Measurements from ENCODE around the gene SIGLEC15. TPM values are rescaled to one million over a fixed set of nuclear protein-coding genes. Genes with fewer than 3 reads are reported as not detected.
"Not testable (repeated sequence)": the region's sequence is repeated elsewhere in the genome, so short reads cannot be mapped to it uniquely, and the experiment has no call there.

Gene SIGLEC15
- total RNA-seq, 1 donor from 2014 or later = 31.6 TPM

- H3K27me3 ChIP-seq (ENCODE audit: control insufficient read depth, insufficient read depth, low read length) = no peaks in the 10 kb centered on the region
- H3K4me3 ChIP-seq (ENCODE audit: low read depth, low read length) = no peak overlapping the region
- H3K36me3 ChIP-seq (ENCODE audit: control insufficient read depth, insufficient read depth, low read length) = no peaks in the 10 kb centered on the region
- TF ChIP-seq, protein P1, sequence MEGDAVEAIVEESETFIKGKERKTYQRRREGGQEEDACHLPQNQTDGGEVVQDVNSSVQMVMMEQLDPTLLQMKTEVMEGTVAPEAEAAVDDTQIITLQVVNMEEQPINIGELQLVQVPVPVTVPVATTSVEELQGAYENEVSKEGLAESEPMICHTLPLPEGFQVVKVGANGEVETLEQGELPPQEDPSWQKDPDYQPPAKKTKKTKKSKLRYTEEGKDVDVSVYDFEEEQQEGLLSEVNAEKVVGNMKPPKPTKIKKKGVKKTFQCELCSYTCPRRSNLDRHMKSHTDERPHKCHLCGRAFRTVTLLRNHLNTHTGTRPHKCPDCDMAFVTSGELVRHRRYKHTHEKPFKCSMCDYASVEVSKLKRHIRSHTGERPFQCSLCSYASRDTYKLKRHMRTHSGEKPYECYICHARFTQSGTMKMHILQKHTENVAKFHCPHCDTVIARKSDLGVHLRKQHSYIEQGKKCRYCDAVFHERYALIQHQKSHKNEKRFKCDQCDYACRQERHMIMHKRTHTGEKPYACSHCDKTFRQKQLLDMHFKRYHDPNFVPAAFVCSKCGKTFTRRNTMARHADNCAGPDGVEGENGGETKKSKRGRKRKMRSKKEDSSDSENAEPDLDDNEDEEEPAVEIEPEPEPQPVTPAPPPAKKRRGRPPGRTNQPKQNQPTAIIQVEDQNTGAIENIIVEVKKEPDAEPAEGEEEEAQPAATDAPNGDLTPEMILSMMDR (IDR thresholded peaks at IDR 0.05; ENCODE audit: insufficient read depth, low read length, poor library complexity, severe bottlenecking) = no peak
- no peak for DNase-seq (ENCODE audit: low read depth)
These were observed 19.2 kb upstream of the SIGLEC15 start for GRCh38 chr18:45806226-45806625.

- not testable (repeated sequence) for H3K4me3 ChIP-seq (ENCODE audit: low read depth, low read length); DNase-seq (ENCODE audit: low read depth); H3K27me3 ChIP-seq (ENCODE audit: control insufficient read depth, insufficient read depth, low read length); H3K36me3 ChIP-seq (ENCODE audit: control insufficient read depth, insufficient read depth, low read length)
- TF ChIP-seq, protein P1 (IDR thresholded peaks at IDR 0.05; ENCODE audit: insufficient read depth, low read length, poor library complexity, severe bottlenecking) = peak; percentile 2
These were observed 18.3 kb upstream of the SIGLEC15 start for GRCh38 chr18:45807144-45807543.

DNA sequence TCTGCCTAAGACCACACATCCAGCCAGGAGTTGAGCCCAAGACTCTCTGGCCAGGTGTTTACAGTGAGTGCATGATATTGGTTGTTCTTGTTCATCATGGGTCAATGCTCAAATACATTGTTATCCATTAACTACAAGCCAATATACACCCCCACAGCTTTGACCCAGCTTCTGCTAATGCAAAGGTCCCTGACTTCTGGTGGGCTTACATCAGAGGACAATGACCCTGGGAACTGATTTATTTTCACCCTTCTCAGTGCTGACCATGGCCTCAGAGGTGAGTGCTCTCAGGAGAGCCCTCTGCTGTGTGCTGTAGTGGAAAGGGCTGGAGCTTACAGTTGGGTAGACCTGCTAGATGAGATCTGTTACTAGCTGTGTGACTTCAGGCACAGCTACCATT, 10.7 kb upstream of the SIGLEC15 start:
- H3K36me3 ChIP-seq (ENCODE audit: control insufficient read depth, insufficient read depth, low read length); H3K4me3 ChIP-seq (ENCODE audit: low read depth, low read length); H3K27me3 ChIP-seq (ENCODE audit: control insufficient read depth, insufficient read depth, low read length); DNase-seq (ENCODE audit: low read depth): not testable (repeated sequence)

- no peak for DNase-seq (ENCODE audit: low read depth)
- H3K36me3 ChIP-seq (ENCODE audit: control insufficient read depth, insufficient read depth, low read length) = no peaks in the 10 kb centered on the region
- H3K27me3 ChIP-seq (ENCODE audit: control insufficient read depth, insufficient read depth, low read length) = no peaks in the 10 kb centered on the region
- H3K4me3 ChIP-seq (ENCODE audit: low read depth, low read length) = no peak overlapping the region
- TF ChIP-seq, protein P1 (IDR thresholded peaks at IDR 0.05; ENCODE audit: insufficient read depth, low read length, poor library complexity, severe bottlenecking) = no peak
These were observed 7.9 kb upstream of the SIGLEC15 start for GRCh38 chr18:45817543-45817942.

GRCh38 chr18:45818765-45819164, 6.7 kb upstream of the SIGLEC15 start:
- H3K4me3 ChIP-seq (ENCODE audit: low read depth, low read length); DNase-seq (ENCODE audit: low read depth); H3K36me3 ChIP-seq (ENCODE audit: control insufficient read depth, insufficient read depth, low read length); H3K27me3 ChIP-seq (ENCODE audit: control insufficient read depth, insufficient read depth, low read length): not testable (repeated sequence)

DNA sequence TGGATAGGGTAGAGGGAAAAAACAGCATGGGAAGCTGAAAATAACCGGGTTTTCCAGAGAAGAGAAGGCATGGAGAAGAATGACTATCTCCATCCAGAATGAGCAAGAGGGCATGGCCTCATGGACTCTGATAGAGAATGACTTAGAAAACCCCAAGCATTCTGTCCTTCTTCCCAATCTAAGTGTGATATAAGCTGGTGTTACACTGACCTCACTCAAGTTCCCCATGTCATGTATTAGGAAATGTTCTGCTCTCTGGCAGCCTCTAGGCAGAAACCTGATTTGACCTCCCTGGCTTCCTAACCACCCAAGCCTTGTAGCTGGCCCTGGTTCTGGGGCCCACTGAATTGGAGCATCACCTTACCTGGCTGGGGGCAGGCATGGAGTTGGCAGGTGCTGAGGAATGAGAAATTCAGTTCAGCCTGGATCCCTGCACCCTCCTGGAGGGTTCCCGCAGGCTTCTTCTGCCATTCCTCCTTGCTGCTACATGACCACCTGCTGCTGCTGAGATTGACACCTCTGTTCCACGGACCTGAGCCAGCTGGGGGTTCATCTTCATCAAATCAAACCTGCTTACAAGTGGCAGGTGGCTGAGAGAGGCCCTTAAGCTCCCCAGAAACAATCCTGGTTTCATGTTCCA, 5.2 kb upstream of the SIGLEC15 start:
- TF ChIP-seq, protein P1 (IDR thresholded peaks at IDR 0.05; ENCODE audit: insufficient read depth, low read length, poor library complexity, severe bottlenecking) = no peak
- H3K27me3 ChIP-seq (ENCODE audit: control insufficient read depth, insufficient read depth, low read length) = no peaks in the 10 kb centered on the region
- no peak for DNase-seq (ENCODE audit: low read depth)
- H3K4me3 ChIP-seq (ENCODE audit: low read depth, low read length) = no peak overlapping the region
- H3K36me3 ChIP-seq (ENCODE audit: control insufficient read depth, insufficient read depth, low read length) = no peaks in the 10 kb centered on the region

DNA sequence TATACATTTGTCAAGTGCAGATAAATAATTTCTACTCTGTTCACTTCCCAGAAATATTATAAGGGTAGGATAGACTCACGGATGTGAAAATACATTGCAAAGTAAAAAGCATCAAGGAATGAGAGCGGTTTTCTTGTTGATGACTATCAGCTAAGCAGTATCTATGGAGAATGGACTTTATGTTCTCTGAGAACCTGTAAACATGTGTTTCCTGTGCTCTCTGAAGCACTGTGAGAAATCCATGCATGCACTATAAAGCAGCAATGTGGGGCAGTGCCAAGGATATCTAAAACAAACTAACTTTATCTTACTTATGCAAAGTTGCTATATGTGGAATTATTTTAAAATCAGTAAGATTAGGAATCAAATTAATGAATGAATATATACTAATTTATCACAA, 4.4 kb upstream of the SIGLEC15 start:
- TF ChIP-seq, protein P1 (IDR thresholded peaks at IDR 0.05; ENCODE audit: insufficient read depth, low read length, poor library complexity, severe bottlenecking) = no peak
- no peaks in the 10 kb centered on the region for H3K27me3 ChIP-seq (ENCODE audit: control insufficient read depth, insufficient read depth, low read length)
- DNase-seq (ENCODE audit: low read depth) = no peak
- H3K36me3 ChIP-seq (ENCODE audit: control insufficient read depth, insufficient read depth, low read length) = no peaks in the 10 kb centered on the region
- no peak overlapping the region for H3K4me3 ChIP-seq (ENCODE audit: low read depth, low read length)
